GM19035 (cell line): Measurements from ENCODE around the gene SESN2.

Source experiments
- ATAC-seq: cut with Tn5 transposase; IDR thresholded peaks from one replicate; pipeline ENCODE4 v1.9.1; 2021; ENCODE audit not compliant: unreplicated experiment

Gene SESN2

DNA sequence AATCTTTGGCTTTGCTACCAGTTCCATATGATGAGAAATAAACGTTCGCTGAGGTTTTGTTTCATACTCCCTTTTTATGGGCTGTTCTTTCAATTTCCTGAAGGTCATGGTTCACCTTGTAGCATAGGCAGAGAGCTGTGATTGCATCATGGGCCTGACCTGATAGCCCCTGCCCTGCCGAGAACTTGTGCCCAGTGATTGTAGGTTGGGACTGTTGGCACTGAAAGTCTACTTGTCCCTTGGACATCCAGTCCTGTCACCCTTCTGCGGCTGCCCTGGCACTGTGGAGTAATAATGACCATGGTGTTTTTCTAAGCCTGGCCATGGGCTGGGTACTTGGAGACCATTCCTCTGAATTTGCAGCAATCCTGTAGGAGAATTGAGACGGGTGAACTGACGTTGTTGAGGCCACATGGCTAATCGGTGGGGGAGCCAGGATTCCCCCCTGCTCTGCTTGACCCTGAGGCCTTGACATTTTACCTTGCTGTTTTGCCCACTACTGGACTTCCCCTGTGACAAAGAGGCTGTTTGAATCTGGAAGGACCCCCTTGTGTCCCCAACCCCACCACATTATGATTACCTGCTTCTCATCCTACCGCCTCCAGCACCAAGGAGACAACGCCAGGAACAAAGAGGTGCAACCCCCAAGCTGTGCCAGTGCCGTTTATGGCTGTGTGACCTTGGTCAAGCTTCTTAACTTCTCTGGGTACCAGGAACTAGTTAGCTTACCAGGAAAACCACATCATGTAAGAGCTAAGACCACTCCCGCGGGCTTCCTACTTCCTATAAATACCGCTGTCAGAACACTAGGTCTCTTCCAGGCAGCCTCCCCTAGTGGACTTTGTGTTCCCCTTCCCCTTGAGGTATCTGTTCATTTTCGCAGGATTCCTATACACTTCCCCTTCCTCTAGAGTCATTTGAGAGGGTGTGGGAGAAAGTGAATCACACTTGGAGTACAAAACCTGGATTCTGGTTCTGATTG lies 23.4 kb downstream of the SESN2 start:
- ATAC-seq = no peak

DNA sequence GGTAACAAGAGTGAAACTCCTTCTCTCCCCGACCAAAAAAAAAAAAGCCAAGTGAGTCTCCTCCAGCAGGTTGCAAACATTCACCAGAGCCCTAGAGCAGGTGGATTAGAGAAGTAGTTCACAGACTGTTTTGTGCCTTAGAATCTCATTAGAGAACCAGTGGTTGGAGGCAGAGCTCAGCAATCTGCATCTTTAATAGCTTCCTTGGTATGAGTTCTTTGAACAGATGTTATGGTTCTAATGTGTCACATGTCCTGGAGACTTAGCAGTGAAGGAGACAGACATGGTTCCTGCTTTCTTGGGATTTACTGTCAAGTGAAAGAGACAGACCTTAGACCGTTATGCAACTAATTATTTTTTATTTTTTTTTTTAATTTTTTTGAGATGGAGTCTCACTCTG lies 26.8 kb downstream of the SESN2 start:
- ATAC-seq = no peak

DNA sequence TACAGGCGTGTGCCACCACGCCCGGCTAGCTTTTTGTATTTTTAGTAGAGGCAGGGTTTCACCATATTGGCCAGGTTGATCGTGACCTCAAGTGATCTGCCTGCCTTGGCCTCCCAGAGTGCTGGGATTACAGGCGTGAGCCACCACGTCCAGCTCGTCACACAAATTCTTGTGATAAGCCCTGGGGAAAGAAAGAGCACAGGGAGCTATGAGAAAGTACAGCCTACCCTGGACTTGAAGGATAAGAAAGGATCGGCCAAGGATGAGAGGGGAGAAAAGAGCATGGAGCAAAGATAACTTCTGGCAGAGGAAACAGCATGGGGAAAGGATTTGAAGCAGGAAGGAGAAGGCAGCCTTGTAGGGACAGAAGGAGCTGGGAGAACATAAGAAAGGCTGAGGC lies 29.2 kb downstream of the SESN2 start:
- no peak for ATAC-seq

DNA sequence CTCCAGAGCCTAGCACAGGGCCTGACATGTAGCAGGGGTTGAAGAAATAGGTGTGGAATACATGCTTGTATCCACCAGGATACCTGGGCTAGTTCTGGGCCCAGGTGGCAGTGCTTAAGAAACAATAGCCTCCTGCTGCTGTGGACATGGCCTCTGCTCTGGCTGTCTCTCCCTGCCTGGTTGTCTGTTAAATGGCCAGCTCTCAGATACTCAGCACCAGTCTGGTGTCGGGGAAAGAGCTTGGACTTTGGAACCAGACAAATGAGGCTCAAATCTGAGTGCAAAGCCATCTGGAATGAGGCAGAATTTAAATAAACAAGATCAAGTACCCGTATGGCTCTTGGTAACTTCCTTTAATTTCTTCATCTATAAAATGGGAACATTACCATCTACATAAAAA lies 31.5 kb downstream of the SESN2 start:
- no peak for ATAC-seq

DNA sequence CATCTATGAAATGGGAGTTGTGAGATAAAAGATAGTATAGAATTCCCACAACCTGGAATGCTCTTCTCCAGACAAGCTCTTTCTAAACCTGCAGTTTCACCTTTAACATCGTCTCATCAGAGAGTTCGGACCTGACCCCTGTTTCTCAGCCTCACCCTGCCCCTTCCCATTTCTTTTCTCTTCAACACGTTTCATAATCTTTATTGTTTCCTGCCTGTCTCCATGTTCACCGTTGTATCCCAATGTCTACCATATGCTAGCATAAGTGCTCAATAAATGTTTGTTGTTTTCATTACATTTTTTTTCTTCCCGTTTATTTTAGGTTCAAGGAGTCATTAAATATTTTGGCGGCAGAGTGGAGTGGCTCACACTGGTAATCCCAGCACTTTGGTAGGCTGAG lies 32.4 kb downstream of the SESN2 start:
- ATAC-seq = no peak

DNA sequence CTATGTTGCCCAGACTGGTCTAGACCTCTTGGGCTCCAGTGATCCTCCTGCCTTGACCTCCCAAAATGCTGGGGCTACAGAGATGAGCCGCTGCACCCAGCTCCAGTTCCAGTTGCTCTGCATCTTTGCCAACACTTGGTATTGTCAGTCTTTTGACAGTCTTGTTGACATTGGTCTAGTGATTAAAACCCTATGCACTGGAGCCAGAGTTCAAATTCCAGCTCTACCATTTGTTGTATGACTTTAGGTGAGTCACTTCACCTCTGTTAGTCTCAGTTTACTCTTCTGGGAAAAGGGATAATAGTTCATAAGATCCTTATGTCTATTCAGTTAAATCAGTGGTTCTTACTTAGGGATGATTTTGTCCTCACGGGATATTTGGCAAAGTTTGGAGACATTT lies 36.6 kb downstream of the SESN2 start:
- ATAC-seq = no peak

DNA sequence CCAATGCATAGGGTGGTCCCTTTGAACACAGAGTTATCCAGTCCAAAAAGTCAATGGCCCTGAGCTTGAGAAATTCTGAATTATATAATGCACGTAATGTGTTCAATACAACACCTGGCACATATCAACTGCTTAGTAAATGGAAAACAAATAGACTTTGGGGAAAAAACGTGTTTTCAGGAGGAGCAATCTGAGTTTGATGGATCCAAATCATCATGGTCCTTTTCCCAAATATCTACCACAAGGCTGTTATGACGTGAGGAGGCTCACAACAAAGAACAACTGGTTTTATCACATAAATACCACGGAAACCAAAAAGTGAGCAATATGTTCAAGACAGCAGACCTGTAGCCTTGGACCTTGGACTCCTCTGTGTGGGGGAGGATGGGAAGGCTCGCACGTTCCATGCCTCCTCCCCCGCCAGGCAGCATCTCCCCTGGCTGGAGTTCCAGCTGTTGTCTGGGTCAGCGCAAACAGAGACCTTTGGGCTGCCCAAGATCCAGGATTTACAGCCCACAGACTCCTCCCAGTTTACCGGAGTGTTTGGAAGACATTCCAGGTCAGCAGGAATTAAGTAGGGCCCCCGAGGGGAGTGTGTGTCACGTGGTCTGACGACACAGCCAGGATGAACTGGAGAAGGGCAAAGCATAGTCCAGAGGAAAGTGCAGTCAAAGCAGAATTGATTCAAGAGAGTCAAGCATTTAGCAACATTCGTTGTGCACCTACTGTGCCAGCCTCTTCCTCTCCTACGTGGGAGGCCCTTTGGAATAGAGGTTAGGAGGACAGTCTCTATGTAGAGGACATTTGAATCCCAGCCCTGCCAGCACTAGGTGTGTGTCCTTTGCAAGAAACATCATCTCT lies 37.3 kb downstream of the SESN2 start:
- ATAC-seq = no peak

DNA sequence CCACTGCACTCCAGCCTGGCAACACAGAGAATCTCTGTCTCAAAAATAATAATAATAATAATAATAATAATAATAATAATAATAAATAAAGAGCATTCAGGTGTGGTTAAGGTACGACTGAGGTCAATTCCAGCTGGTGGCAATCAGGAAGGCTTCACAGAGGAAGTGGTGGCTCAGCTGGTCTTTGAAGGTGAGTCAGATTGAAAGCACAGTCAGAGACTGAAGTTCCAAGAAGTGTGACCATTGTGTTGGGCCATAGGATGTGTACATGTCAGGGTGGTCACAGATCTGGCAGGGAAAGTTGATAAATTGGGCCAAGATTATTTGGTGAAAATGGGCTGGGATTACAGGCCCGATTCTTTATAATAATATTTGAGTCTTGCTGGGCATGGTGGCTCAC lies 38.5 kb downstream of the SESN2 start:
- no peak for ATAC-seq

DNA sequence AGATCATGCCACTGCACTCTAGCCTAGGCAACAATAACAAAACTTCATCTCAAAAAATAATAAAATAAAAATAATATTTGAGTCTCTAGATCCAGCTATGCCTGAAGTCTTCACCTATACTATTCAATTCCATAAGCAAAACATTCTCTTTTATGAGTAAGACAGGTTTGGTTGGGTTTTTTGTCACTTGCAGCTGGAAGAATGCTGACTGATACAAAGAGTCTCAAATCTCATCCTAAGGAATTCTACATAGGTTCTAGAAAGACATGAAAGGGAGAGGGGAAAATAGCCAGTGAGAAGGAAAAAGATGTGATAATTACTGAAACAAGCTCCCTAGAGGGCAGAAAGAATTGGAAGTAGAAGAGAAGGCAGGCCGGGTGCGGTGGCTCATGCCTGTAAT lies 39.1 kb downstream of the SESN2 start:
- ATAC-seq = no peak

DNA sequence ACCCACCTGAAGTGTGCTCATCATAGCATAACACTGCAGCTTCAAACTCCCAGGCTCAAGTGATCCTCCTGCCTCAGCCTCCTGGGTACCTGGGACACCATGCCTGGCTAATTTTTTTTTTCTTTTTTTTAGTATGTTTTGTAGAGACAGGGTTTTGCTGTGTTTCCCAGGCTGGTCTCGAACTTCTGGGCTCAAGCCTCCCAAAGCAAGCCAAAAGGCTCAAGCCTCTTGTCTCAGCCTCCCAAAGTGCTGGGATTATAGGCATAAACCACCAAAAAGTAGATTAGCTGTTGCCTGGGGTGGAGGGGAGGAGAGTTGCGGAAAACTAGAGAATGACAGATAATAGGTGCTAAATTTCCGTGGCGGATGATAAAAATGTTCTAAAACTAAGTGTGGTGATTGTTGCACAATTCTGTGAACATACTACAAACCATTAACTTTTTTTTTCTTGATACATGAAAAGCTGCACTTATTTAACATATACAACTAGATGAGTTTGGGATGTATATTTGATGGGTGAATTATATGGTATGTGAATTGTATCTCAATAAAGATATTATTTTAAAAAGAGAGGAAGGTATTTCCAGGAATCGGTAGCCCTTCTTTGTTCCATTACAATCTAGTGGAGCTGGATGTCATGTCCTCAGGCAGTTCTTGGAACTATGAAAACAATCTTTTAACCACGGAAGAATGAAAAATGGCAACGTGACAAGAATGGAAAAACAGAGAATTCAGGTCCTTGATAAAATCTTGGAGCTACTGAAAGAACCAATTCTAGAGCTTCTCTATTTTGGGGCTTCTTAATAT lies 42.3 kb downstream of the SESN2 start:
- ATAC-seq = no peak

DNA sequence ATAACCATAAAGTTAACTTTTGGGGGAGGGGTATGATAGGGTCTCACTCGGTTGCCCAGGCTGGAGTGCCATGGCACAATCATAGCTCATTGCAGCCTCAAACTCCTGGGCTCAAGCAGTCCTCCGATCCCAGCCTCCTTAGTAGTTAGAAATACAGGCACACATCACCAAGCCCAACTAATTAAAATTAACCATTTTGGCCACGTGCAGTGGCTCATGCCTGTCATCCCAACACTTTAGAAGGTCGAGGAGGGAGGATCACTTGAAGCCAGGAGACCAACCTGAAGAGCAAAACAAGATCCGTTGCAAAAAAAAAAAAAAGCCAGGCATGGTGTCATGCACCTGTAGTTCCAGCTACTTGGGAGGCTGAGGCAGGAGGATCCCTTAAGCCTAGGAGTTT lies 42.9 kb downstream of the SESN2 start:
- ATAC-seq = no peak

DNA sequence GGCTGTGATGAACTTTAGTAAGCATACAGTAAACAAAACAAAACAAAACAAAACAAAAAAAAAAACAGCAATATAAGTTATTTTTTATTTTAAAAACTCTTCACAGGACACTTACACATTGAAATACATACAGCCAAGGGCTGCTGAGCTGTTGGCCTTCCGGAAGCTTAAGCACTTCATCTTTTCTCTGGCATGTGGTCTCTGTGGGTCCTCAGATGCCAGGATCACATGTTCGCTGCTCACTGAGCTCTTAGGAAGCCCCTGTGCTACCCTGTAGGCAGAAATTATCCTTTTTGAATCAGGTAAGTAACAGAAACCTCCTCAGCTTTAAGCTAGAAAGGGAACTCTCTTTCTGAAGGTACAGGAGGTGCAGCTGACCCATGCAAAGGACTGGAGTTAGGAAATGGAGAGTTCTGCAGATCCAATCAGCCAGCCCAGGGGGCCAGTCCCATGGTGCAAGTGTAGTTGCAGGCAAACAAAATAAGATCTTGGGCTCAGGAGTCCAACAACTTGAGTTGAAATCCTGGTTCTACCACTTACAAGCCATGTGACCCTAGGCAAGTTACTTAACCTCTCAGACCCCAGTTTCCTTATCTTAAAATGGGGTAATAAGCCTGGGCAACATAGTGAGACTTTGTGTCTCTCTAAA lies 47.1 kb downstream of the SESN2 start:
- ATAC-seq = no peak

DNA sequence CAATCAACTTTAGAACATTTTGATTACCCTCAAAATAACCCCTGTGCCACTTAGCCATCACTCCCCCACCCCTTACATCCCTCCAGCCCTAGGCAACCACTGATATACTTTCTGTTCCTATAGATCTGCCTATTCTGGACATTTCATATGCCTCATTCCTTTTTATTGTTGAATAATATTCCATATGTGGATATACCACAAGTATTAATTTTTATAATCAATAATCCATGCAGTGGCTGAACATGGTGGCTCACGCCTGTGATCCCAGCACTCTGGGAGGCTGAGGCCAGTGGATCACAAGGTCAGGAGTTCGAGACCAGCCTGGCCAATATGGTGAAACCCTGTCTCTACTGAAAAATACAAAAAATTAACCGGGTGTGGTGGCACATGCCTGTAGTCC lies 49.4 kb downstream of the SESN2 start:
- no peak for ATAC-seq

DNA sequence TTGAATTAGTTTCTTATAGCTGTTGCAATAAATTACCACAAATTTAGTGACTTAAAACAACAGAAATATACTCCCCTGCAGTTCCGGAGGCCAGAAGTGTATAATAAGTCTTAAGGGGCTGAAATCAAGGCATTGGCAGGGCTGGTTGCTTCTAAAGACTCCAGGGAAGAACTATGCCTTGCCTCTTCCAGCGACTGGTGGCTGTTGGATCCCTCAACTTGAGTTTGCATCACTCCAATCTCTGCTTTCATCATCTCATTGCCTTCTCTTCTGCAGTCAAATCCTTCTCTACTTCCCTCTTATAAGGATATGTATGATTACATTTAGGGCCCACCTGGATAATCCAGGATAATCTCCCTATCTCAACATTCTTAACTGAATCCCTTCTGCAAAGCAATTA lies 50.4 kb downstream of the SESN2 start:
- no peak for ATAC-seq

DNA sequence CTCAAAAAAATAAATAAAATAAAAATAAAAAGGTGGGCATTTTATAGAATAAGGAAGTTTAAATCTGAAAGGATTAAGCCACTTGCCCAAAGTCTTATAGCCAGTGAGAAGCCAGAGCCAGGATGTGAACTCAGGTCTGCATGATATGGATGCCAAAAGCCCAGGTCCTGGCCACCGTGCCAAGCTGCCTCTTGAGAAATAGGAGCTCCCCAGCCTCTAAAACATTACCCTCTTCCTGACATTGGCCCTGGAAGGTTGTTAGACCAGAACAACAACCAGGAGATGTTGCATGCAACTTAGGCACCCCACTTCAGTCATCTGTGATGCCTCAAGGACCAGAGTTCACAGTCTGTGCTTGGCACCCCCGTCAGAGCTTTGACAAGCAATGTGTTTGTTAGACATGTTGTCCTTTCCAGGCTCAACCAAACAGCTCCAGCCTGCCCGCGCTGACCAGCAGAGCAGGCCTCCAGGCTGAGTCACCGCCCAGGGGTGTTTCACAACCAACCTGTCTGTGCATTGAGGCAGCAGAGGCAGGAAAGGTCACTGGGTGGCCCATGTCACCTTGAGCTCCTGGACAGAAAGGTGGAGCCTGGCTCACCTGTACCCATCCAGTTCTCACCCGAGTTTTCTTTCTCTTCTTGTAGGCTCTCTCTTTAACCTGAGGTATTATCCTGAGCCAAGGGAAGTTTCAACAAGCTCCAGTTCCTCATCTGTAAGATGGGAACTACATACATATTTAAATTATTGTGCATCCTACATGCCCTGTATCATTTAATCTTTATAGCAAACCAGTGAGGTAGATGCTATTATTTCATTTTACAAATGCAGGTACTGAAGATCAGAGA lies 54.6 kb downstream of the SESN2 start:
- ATAC-seq = no peak

DNA sequence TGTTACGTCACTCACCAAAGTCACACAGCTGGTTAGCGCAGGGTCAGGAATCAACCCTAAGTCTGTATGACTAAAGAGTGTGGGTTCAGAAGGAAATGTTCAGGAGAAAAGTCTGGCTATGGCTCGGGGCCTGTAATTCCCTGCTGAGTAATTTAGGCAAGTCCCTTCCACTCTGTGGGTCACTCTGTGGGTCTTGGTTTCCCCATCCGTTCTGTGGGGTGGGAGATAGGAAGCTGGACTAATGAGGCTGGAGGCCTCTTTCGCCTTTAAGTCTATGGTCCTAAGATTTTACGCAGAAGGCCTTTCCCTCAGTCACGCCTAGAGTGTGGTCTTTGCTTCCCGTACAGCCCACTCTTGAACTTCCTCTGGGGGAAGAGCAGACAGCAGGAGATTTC lies 55.2 kb downstream of the SESN2 start:
- no peak for ATAC-seq

DNA sequence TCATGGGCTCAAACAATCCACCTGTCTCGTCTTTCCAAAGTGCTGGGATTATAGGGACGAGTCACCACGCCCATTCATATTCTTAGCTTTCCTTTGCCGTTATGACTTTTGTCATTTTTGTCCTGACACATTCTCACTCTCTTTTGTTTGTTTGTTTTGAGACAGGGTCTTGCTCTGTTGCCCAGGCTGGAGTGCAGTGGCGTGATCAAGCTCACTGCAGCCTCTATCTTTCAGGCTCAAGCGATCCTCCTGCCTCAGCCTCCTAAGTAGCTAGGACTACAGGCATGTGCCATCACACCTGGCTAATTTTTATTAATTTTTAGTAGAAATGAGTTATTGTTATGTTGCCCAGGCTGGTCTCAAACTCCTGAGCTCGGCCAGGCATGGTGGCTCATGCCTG lies 57.7 kb downstream of the SESN2 start:
- ATAC-seq = no peak

DNA sequence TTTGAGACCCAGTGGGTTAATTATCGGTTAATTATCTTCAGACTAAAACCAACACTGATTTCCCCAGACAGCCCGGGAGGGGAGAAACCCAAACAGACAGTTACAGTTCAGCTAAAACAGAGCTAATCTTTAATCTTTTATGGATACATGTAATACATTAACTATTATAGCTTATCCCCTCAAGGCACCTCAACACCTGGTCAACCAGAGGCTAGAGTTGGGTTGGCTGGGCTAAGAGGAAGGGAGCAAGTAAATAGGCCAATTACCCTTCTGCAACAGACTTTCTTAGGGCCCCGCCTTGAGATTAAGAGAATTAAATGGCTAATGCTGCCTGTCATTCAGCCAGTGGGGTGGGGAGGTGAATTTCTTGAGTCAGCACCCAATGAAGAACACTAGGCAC lies 62.9 kb downstream of the SESN2 start:
- ATAC-seq = no peak

DNA sequence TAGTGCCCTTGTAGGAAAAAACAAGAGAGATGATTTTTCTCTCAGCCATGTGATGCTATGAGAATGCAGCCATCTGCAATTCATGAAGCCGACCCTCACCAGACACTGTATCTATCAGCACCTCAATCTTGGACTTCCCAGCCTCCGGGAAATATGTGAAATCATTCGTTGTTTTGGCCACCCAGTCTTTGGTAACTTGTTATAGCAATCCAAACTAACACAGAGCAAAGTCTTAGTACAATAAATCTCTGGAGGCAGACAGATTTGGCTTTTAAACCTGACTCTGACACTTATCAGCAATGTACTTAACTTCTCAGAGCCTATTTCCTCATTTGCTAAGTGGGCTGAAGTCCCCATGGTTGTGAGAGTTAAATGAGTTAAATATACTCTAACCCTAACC lies 64.4 kb downstream of the SESN2 start:
- no peak for ATAC-seq

DNA sequence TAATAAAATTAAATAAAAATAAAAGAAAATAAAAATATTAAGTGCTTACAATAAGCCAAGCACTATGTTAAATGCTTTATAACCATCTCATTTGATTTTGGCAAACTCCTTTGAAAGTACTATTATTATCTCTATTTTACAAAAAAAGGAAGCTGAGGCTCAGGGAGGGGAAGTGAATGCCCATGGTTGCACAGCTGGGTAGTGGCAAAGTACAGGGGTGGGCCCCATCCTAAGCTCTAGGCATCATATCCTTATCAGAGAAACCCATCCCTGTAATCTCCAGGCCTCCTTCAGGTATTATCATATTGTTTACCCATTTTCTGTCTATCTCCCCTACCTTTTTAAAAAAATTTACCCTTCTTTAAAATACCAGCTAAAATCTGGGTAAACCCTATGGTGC lies 67.2 kb downstream of the SESN2 start:
- no peak for ATAC-seq
